Liver (tissue), 2 donors: ENCODE measurements around the gene LIN9.

Source experiments
- RXRA ChIP-seq, 2 donors: IDR thresholded peaks; 2 replicates each; pipeline ENCODE4 v1.6.1; 2017 to 2018; ENCODE audit warnings: antibody characterized with exemption in 2 of 2, mild to moderate bottlenecking in 1 of 2
- SP1 ChIP-seq: IDR thresholded peaks from 2 replicates; pipeline ENCODE4 v1.6.1; 2018; ENCODE audit warnings: antibody characterized with exemption, mild to moderate bottlenecking
- TAF1 ChIP-seq: conservative IDR thresholded peaks from 2 replicates; pipeline ENCODE4 v1.6.1; 2016; ENCODE audit warnings: antibody characterized with exemption, mild to moderate bottlenecking
- TF ChIP-seq, protein P1 (sequence below): IDR thresholded peaks from 2 replicates; pipeline ENCODE4 v1.6.1; 2016; ENCODE audit warnings: antibody characterized with exemption, mild to moderate bottlenecking
- donor health status: healthy.

DNA sequence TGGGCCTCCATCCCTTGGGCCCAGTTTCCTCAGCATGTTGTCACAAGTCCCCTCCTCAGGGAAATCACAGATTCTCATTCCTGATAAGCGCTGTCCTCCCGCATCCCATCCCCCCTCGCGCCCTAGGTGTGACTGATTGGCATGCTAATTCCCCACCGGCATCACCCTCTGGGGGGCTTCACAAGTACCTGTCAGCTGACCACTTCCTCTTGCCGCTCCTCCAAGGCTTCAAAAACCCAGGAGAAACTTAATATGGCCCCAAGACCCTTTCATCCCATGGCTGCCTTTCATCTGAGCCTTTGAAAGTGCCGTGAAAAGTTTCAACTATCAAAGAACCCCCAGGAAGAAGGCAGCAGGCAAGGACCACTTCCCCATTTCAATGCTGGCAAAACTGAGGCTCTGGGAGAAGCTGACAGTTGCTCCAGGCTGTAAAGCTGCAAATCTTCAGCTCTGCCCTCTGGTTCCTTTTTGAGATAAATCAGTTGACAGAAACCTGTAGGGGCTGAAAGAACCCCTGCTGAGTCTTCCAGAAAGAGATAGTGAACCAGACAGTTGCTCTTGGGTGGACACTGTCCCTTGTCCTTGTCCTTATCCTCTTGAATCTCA, 98.3 kb downstream of the LIN9 start:
- TF ChIP-seq, protein P1, sequence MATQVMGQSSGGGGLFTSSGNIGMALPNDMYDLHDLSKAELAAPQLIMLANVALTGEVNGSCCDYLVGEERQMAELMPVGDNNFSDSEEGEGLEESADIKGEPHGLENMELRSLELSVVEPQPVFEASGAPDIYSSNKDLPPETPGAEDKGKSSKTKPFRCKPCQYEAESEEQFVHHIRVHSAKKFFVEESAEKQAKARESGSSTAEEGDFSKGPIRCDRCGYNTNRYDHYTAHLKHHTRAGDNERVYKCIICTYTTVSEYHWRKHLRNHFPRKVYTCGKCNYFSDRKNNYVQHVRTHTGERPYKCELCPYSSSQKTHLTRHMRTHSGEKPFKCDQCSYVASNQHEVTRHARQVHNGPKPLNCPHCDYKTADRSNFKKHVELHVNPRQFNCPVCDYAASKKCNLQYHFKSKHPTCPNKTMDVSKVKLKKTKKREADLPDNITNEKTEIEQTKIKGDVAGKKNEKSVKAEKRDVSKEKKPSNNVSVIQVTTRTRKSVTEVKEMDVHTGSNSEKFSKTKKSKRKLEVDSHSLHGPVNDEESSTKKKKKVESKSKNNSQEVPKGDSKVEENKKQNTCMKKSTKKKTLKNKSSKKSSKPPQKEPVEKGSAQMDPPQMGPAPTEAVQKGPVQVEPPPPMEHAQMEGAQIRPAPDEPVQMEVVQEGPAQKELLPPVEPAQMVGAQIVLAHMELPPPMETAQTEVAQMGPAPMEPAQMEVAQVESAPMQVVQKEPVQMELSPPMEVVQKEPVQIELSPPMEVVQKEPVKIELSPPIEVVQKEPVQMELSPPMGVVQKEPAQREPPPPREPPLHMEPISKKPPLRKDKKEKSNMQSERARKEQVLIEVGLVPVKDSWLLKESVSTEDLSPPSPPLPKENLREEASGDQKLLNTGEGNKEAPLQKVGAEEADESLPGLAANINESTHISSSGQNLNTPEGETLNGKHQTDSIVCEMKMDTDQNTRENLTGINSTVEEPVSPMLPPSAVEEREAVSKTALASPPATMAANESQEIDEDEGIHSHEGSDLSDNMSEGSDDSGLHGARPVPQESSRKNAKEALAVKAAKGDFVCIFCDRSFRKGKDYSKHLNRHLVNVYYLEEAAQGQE = no peak
- no peak for TF ChIP-seq TAF1
- TF ChIP-seq SP1 = no peak
- no peak for TF ChIP-seq RXRA (IDR thresholded peaks at IDR 0.05)
